HG03097 (cell line): ENCODE data around the gene HMCN2.

Experiments
- ATAC-seq: cut with Tn5 transposase; IDR thresholded peaks from one replicate; pipeline ENCODE4 v1.9.1; 2021; ENCODE audit not compliant: unreplicated experiment, low FRiP score

Gene HMCN2

DNA sequence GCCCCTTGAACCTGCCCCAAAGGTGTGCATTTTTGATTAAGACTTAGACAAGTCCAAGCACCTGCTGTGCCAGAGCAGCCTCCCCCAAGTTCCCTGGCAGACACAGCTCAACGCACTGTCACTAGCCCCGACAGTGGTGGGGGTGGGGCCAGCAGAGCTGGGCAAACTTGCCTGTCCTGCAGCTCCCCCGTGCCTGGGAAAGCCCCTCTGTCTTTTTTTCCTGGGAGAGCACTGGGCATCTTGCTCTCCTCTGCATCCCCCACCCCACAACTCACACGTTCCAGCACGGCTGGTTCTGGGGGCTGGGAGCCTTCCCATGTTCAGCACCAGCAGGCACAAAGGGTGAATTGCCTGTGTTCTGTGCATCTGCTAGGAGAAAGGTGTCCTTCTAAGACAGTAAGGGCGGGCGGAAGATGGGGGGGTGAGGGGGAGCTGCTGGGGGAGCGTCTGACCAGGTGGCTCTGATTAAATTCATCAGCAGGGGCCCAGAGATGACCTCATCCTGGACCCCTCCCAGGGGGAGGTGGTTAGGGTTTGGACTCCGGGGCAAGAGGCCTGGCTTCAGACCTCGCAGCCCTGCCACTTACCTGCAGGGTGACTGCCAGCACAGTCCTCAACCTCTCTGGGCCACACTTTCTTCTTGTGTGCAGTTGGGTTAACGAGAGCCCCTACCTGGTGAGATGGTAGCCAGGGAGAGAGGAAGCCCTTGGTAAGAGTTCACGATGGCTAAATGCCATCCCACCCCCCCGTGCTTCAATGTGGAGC is 23.5 kb downstream of the HMCN2 start:
- no peak for ATAC-seq

- ATAC-seq = no peak
These were observed 24.2 kb downstream of the HMCN2 start for GRCh38 chr9:130289711-130290241.

GRCh38 chr9:130290291-130291181 is 25.0 kb downstream of the HMCN2 start:
- ATAC-seq = no peak

GRCh38 chr9:130291474-130291873 is 25.9 kb downstream of the HMCN2 start:
- ATAC-seq = no peak

- no peak for ATAC-seq
These were observed 26.5 kb downstream of the HMCN2 start for GRCh38 chr9:130292106-130292505.

GRCh38 chr9:130294664-130295063 is 29.1 kb downstream of the HMCN2 start:
- ATAC-seq = no peak

GRCh38 chr9:130295431-130295830 is 29.9 kb downstream of the HMCN2 start:
- no peak for ATAC-seq

- no peak for ATAC-seq
These were observed 30.6 kb downstream of the HMCN2 start for GRCh38 chr9:130295945-130296782.

DNA sequence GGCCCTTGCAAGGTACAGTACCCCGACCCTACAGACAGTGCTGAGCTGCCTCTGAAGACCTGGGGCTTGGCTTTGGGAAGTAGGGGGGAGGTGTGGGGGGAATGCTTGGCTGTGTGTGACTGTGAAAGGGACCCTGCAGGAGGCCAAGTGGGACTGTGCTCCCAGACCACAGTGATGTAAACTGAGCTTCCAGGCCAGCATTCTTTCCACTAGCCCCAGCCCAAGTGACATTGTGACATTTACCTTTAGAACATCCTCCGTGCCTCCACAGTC is 31.2 kb downstream of the HMCN2 start:
- no peak for ATAC-seq

DNA sequence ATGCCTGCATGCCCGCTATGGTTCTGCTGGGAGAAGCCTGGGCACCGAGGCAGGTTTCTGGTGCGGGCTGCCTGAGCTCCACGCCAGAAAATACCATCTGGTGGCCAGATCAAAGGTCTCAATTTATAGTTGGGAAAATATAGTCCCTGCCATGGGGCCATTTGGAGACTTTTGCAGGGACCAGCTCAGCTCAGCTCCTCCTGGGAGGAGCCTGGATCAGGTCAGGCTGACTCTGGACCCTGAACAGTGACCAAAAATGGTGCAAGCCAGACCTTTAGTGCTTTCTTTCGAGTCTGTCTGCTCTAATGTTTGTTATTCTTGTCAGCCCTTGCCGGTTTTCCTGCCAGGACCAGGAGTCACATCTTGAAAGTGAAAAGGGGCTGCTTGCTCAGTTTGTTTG is 31.8 kb downstream of the HMCN2 start:
- ATAC-seq = no peak

GRCh38 chr9:130298662-130299279 is 33.2 kb downstream of the HMCN2 start:
- no peak for ATAC-seq

- ATAC-seq = no peak
These were observed 34.4 kb downstream of the HMCN2 start for GRCh38 chr9:130299785-130300615.

- no peak for ATAC-seq
These were observed 35.2 kb downstream of the HMCN2 start for GRCh38 chr9:130300739-130301138.

GRCh38 chr9:130301483-130302286 is 36.1 kb downstream of the HMCN2 start:
- ATAC-seq = no peak

GRCh38 chr9:130302785-130303612 is 37.4 kb downstream of the HMCN2 start:
- no peak for ATAC-seq

DNA sequence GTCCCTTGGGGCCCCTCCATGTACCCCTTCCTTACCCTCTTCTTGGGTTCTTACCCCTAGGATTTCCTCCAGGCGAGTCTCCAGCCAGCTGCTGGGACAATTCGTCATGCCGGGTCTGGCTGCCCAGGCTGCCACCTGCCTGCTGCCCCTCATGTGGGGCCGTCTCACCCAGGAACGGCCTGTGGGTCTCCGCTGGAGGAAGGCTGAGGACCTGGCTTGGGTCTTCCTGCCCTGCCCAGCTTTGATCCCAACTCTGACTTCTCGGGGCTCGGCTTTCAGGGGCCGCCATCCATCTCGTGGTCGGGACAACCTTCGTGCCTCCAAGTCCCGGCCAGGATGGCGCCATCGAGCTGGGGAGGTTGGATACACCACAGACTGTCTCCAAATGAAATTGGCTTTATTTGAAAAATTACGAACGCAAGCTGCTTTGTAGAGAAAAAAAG is 38.1 kb downstream of the HMCN2 start:
- ATAC-seq = no peak

DNA sequence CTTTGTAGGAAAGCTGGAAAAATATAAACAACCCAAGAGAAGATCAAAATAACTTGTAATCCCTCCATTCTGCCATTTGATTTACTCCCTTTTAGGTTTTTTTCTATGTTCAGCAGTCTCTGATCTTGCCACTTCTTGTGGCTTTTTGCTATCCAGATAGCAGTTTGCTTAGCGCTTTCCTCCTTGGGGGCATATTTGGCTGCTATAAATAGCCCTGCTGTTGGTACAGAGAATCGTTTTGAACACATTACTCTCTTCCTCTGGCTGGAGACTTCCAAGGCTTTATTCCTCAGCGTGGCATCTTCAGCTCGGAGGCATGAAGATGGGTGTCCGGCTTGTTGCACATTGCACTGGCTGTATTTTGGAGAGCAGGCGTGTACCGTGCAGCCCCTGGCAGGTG is 38.6 kb downstream of the HMCN2 start:
- no peak for ATAC-seq

- ATAC-seq = no peak
These were observed 39.1 kb downstream of the HMCN2 start for GRCh38 chr9:130304643-130305042.
